ENCODE data around the gene NFKB1. TPM values are rescaled to one million over a fixed set of nuclear protein-coding genes. Genes with fewer than 3 reads are reported as not detected.
A peak's percentile ranks its signal among the peaks of the same experiment; 100 is the strongest.

NFKB1 gene
- total RNA-seq, 1 donor from 2014 or later: 43.0 TPM

DNA sequence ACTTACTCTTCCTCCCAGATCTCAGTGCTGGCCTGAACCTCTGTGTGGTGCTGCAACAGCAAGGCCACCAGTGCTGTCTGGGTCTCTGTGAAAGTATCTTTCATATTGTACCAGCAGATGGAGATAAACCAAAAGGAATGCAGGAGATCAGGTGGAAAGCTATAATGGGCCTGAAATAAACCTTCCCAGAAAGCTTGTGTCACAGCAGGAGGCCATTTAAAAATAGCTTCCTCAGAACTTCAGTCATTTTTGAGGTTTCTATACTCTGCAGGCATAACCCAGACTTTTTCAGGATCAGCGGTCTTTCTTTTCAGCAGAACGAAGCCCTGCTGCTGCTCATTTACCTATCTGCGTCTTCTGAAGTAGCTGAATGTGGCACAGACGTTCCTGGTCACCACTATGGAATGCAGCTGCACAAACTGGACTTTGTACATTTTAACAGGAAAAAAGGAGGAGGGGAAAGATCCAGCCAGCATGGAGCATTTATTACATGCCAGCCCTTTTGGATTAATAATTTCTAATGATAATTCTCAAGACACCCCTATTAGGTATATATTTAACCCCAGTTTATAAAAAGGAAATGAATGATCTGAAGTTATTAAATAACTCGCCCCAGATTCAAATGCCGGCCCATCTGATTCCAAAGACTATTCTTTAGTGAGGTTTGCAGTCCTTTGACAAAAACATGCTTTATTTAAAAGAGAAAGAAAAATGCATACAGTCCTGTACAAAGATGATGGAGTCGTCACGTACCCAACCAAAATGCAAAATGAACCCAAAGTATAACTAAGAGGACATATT, 119.7 kb downstream of the NFKB1 start:
- H3K36me3 ChIP-seq (ENCODE audit: control insufficient read depth, insufficient read depth, low read length): no peaks in the 10 kb centered on the region
- TF ChIP-seq, protein P1, sequence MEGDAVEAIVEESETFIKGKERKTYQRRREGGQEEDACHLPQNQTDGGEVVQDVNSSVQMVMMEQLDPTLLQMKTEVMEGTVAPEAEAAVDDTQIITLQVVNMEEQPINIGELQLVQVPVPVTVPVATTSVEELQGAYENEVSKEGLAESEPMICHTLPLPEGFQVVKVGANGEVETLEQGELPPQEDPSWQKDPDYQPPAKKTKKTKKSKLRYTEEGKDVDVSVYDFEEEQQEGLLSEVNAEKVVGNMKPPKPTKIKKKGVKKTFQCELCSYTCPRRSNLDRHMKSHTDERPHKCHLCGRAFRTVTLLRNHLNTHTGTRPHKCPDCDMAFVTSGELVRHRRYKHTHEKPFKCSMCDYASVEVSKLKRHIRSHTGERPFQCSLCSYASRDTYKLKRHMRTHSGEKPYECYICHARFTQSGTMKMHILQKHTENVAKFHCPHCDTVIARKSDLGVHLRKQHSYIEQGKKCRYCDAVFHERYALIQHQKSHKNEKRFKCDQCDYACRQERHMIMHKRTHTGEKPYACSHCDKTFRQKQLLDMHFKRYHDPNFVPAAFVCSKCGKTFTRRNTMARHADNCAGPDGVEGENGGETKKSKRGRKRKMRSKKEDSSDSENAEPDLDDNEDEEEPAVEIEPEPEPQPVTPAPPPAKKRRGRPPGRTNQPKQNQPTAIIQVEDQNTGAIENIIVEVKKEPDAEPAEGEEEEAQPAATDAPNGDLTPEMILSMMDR (IDR thresholded peaks at IDR 0.05; ENCODE audit: insufficient read depth, low read length, poor library complexity, severe bottlenecking): peak; percentile 58
- DNase-seq (ENCODE audit: low read depth): peak; percentile 69
- no peak overlapping the region for H3K4me3 ChIP-seq (ENCODE audit: low read depth, low read length)
- no peaks in the 10 kb centered on the region for H3K27me3 ChIP-seq (ENCODE audit: control insufficient read depth, insufficient read depth, low read length)

DNA sequence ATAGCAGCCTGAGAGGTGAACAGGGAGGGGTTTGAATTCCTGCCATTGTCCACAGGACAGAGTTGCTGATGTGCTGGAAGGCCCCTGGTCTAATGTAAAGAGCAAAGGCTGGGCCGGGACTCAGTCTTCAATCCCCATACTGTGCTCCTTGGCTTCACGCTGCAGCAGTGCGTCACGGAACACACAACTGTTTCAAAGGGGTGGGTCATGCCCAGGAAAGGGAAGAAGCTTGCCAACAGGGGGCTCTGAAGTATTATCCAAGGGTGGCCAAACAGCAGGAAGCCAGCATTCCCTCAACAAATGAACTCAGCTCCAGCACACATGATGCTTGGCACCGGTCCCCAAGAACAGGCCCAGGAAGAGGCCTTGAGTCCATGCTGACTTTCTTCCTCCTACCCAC, 122.5 kb downstream of the NFKB1 start:
- TF ChIP-seq, protein P1 (IDR thresholded peaks at IDR 0.05; ENCODE audit: insufficient read depth, low read length, poor library complexity, severe bottlenecking): peak; percentile 40
- Histone ChIP-seq H3K27me3 (ENCODE audit: control insufficient read depth, insufficient read depth, low read length) (no peaks in the 10 kb centered on the region), H3K36me3 (ENCODE audit: control insufficient read depth, insufficient read depth, low read length) (no peaks in the 10 kb centered on the region), H3K4me3 (ENCODE audit: low read depth, low read length) (no peak overlapping the region)
- no peak for DNase-seq (ENCODE audit: low read depth)

GRCh38 chr4:102624505-102624904, 123.3 kb downstream of the NFKB1 start:
- TF ChIP-seq, protein P1 (IDR thresholded peaks at IDR 0.05; ENCODE audit: insufficient read depth, low read length, poor library complexity, severe bottlenecking): no peak
- Histone ChIP-seq H3K27me3 (ENCODE audit: control insufficient read depth, insufficient read depth, low read length) (no peaks in the 10 kb centered on the region), H3K4me3 (ENCODE audit: low read depth, low read length) (no peak overlapping the region), H3K36me3 (ENCODE audit: control insufficient read depth, insufficient read depth, low read length) (no peaks in the 10 kb centered on the region)
- no peak for DNase-seq (ENCODE audit: low read depth)

DNA sequence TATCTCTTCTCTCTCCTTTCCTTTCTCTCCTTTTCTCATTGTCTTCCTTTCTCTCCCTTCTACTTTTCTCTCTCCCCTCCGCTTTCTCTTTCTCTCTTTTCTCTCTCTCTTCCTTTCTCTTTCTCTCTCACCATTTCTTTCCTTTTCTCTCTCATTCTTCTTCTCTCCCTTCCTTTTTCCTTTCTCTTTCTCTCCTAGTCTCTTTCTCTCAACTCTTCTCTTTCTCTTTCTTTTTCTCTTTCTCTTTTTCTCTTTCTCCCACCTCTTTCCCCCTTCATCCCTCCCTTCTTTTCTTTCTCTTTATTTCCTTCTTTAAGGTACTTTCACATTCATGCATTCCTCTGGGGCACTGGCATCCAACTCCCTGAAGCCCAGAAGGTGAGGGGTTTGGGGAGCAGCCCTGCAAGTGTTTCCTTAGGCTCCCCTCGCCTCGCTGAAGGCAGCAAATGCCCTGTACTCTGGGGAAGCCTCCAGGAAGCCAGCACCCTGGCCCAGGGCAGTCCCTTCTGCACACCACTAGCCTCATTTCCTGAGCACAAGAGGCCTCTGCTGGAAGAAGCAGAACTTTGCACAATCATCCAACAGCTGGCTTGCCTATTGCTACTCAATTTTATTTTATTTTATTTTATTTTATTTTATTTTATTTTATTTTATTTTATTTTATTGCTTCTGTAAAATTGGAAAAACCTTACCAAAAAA, 124.2 kb downstream of the NFKB1 start:
- TF ChIP-seq, protein P1 (IDR thresholded peaks at IDR 0.05; ENCODE audit: insufficient read depth, low read length, poor library complexity, severe bottlenecking): peak; percentile 36
- DNase-seq (ENCODE audit: low read depth): no peak
- H3K36me3 ChIP-seq (ENCODE audit: control insufficient read depth, insufficient read depth, low read length): no peaks in the 10 kb centered on the region
- H3K27me3 ChIP-seq (ENCODE audit: control insufficient read depth, insufficient read depth, low read length): no peaks in the 10 kb centered on the region
- no peak overlapping the region for H3K4me3 ChIP-seq (ENCODE audit: low read depth, low read length)

- TF ChIP-seq, protein P1 (IDR thresholded peaks at IDR 0.05; ENCODE audit: insufficient read depth, low read length, poor library complexity, severe bottlenecking): no peak
- H3K4me3 ChIP-seq (ENCODE audit: low read depth, low read length): no peak overlapping the region
- H3K36me3 ChIP-seq (ENCODE audit: control insufficient read depth, insufficient read depth, low read length): peaks cover 1% of the 10 kb centered on the region
- peak; percentile 45 for DNase-seq (ENCODE audit: low read depth)
- no peaks in the 10 kb centered on the region for H3K27me3 ChIP-seq (ENCODE audit: control insufficient read depth, insufficient read depth, low read length)
Observed at GRCh38 chr4:102627831-102628523, 126.8 kb downstream of the NFKB1 start.

Data from kidney epithelial cell (primary cell).